Measurements from ENCODE around the gene KRIT1.

Gene KRIT1

GRCh38 chr7:92255308-92255707 lies 9.6 kb upstream of the KRIT1 start:
- TF ChIP-seq REST (IDR thresholded peaks at IDR 0.05; ENCODE audit: low read depth) (no peak), ZBTB7A (IDR thresholded peaks at IDR 0.05; ENCODE audit: low read depth) (no peak), TCF12 (IDR thresholded peaks at IDR 0.05; ENCODE audit: low read depth) (no peak), YY1 (IDR thresholded peaks at IDR 0.05; ENCODE audit: low read depth) (no peak), CREB1 (IDR thresholded peaks at IDR 0.05; ENCODE audit: low read depth) (no peak), EGR1 (IDR thresholded peaks at IDR 0.05) (no peak), CEBPB (IDR thresholded peaks at IDR 0.05) (no peak), FOXM1 (IDR thresholded peaks at IDR 0.05; ENCODE audit: borderline replicate concordance, low read depth) (no peak)

GRCh38 chr7:92253251-92253650 lies 7.5 kb upstream of the KRIT1 start:
- TF ChIP-seq CEBPB (IDR thresholded peaks at IDR 0.05), result no peak

GRCh38 chr7:92251181-92251580 lies 5.5 kb upstream of the KRIT1 start:
- no peak for TF ChIP-seq NFIC (IDR thresholded peaks at IDR 0.05)

- no peak for TF ChIP-seq TCF12 (IDR thresholded peaks at IDR 0.05; ENCODE audit: low read depth)
- no peak for TF ChIP-seq MAX (IDR thresholded peaks at IDR 0.05)
- no peak for TF ChIP-seq YY1 (IDR thresholded peaks at IDR 0.05; ENCODE audit: low read depth)
- TF ChIP-seq FOXM1 (IDR thresholded peaks at IDR 0.05; ENCODE audit: borderline replicate concordance, low read depth), result no peak
- no peak for TF ChIP-seq CEBPB (IDR thresholded peaks at IDR 0.05)
- no peak for TF ChIP-seq EGR1 (IDR thresholded peaks at IDR 0.05)
- no peak for TF ChIP-seq EP300 (IDR thresholded peaks at IDR 0.05; ENCODE audit: borderline replicate concordance)
- TF ChIP-seq USF1 (IDR thresholded peaks at IDR 0.05), result no peak
- no peak for TF ChIP-seq NFIC (IDR thresholded peaks at IDR 0.05)
- no peak for TF ChIP-seq CREB1 (IDR thresholded peaks at IDR 0.05; ENCODE audit: low read depth)
- no peak for TF ChIP-seq ZBTB7A (IDR thresholded peaks at IDR 0.05; ENCODE audit: low read depth)
- TF ChIP-seq TAF1 (IDR thresholded peaks at IDR 0.05; ENCODE audit: low read depth), result no peak
- TF ChIP-seq TEAD4 (IDR thresholded peaks at IDR 0.05), result no peak
- TF ChIP-seq REST (IDR thresholded peaks at IDR 0.05; ENCODE audit: low read depth), result no peak
- no peak for TF ChIP-seq RAD21 (IDR thresholded peaks at IDR 0.05; ENCODE audit: low read depth)
Measured at GRCh38 chr7:92250603-92251002, 4.9 kb upstream of the KRIT1 start.

GRCh38 chr7:92246360-92247101 lies 817 bp upstream of the KRIT1 start:
- no peak for TF ChIP-seq TCF12 (IDR thresholded peaks at IDR 0.05; ENCODE audit: low read depth)
- no peak for TF ChIP-seq EGR1 (IDR thresholded peaks at IDR 0.05)
- TF ChIP-seq MAX (IDR thresholded peaks at IDR 0.05), result no peak
- no peak for TF ChIP-seq RAD21 (IDR thresholded peaks at IDR 0.05; ENCODE audit: low read depth)
- TF ChIP-seq EP300 (IDR thresholded peaks at IDR 0.05; ENCODE audit: borderline replicate concordance), result no peak
- TF ChIP-seq FOXM1 (IDR thresholded peaks at IDR 0.05; ENCODE audit: borderline replicate concordance, low read depth), result no peak
- no peak for TF ChIP-seq USF1 (IDR thresholded peaks at IDR 0.05)
- TF ChIP-seq NFIC (IDR thresholded peaks at IDR 0.05), result no peak

GRCh38 chr7:92244808-92245486 lies 767 bp downstream of the KRIT1 start:
- TF ChIP-seq TCF12 (IDR thresholded peaks at IDR 0.05; ENCODE audit: low read depth) (no peak), MAX (IDR thresholded peaks at IDR 0.05) (no peak), EGR1 (IDR thresholded peaks at IDR 0.05) (no peak), CREB1 (IDR thresholded peaks at IDR 0.05; ENCODE audit: low read depth) (no peak), EP300 (IDR thresholded peaks at IDR 0.05; ENCODE audit: borderline replicate concordance) (no peak), REST (IDR thresholded peaks at IDR 0.05; ENCODE audit: low read depth) (no peak), RAD21 (IDR thresholded peaks at IDR 0.05; ENCODE audit: low read depth) (no peak), CEBPB (IDR thresholded peaks at IDR 0.05) (no peak), ZBTB7A (IDR thresholded peaks at IDR 0.05; ENCODE audit: low read depth) (no peak), FOXM1 (IDR thresholded peaks at IDR 0.05; ENCODE audit: borderline replicate concordance, low read depth) (no peak)
